Caco-2 (cell line): ENCODE results near the gene HDAC11. TPM values are rescaled to one million over a fixed set of nuclear protein-coding genes. Genes with fewer than 3 reads are reported as not detected.

Experiments used
- BruUV-seq: library from RNA; stranded (reverse); fragments of 400-500 nt; replicated peaks from 2 replicates; lab custom pipeline; 2021; lab: Mats Ljungman, UMichigan
- CTCF ChIA-PET: fragments of 300-600 bp; sonication (Branson Sonifier 250); formaldehyde crosslinking; loops from one replicate; lab custom pipeline; 2022; ENCODE audit warnings: antibody characterized with exemption; lab: Charles Lee
- POLR2A ChIA-PET: fragments of 300-600 bp; sonication (Branson Sonifier 250); formaldehyde crosslinking; loops from one replicate; lab custom pipeline; 2022; ENCODE audit warnings: antibody characterized with exemption; lab: Charles Lee
- DNase-seq, 2 experiments: peaks; one replicate each; pipeline versions ENCODE4 v3.0.0 to v3.0.0-alpha.2; 2020 to 2022
- H3K27me3 ChIP-seq: replicated peaks from 2 replicates; pipeline ENCODE4 v1.6.0; 2011; ENCODE audit warnings: low read length; ENCODE audit not compliant: control insufficient read depth, insufficient read depth
- H3K36me3 ChIP-seq: 2 replicates; pipeline ENCODE4 v1.5.1; 2011; ENCODE audit warnings: low read length; ENCODE audit not compliant: control insufficient read depth, insufficient read depth
- H3K4me1 ChIP-seq: fragments of 250-450 bp; sonication (Bioruptor Pico); 2 replicates; pipeline ENCODE4 v1.5.1; 2020; ENCODE audit warnings: mild to moderate bottlenecking
- H3K4me3 ChIP-seq: 2 replicates; pipeline ENCODE4 v1.5.1; 2011; ENCODE audit warnings: low read depth, mild to moderate bottlenecking, control low read depth, low read length
- H3K9me3 ChIP-seq: fragments of 250-450 bp; sonication (Bioruptor Pico); 2 replicates; pipeline ENCODE4 v1.5.1; 2020; ENCODE audit warnings: mild to moderate bottlenecking, moderate library complexity
- H3K27ac Mint-ChIP-seq: one replicate; pipeline ENCODE4 v1.8.0; 2022; ENCODE audit warnings: mixed read lengths; ENCODE audit not compliant: unreplicated experiment
- H3K27me3 Mint-ChIP-seq: one replicate; pipeline ENCODE4 v1.8.0; 2022; ENCODE audit warnings: mixed read lengths; ENCODE audit not compliant: insufficient read depth, unreplicated experiment
- H3K36me3 Mint-ChIP-seq: one replicate; pipeline ENCODE4 v1.8.0; 2022; ENCODE audit warnings: mild to moderate bottlenecking, mixed read lengths; ENCODE audit not compliant: insufficient read depth, unreplicated experiment
- H3K4me1 Mint-ChIP-seq: one replicate; pipeline ENCODE4 v1.8.0; 2022; ENCODE audit warnings: low read depth, mixed read lengths; ENCODE audit not compliant: unreplicated experiment
- H3K4me3 Mint-ChIP-seq: one replicate; pipeline ENCODE4 v1.8.0; 2022; ENCODE audit warnings: mild to moderate bottlenecking, moderate library complexity, mixed read lengths; ENCODE audit not compliant: unreplicated experiment
- H3K9me3 Mint-ChIP-seq: one replicate; pipeline ENCODE4 v1.8.0; 2022; ENCODE audit warnings: mixed read lengths; ENCODE audit not compliant: unreplicated experiment
- intact Hi-C: fragments of 100-400 bp; cut with micrococcal nuclease; formaldehyde crosslinking; loops from one replicate; pipeline ENCODE4 v1.10.0; 2022; ENCODE audit not compliant: unreplicated experiment
- total RNA-seq: library from RNA; stranded (reverse); gene quantifications from 2 replicates; pipeline ENCODE4 v1.2.3, GENCODE V29; 2022
- TF ChIP-seq, protein P1 (sequence below), 2 experiments: fragments of 200-600 bp in 1 of 2; IDR thresholded peaks; 1 replicate in 1 of 2; 2 replicates in 1 of 2; pipeline versions ENCODE4 v1.5.1 to v1.8.0; 2011 to 2022; ENCODE audit warnings: antibody characterized with exemption in 1 of 2, control low read depth in 1 of 2, inconsistent platforms in 1 of 2, low read depth in 1 of 2, low read length in 1 of 2, mild to moderate bottlenecking in 1 of 2, moderate library complexity in 1 of 2; ENCODE audit not compliant: insufficient read depth in 1 of 2, severe bottlenecking in 1 of 2, unreplicated experiment in 1 of 2

HDAC11 gene
- total RNA-seq, 1 experiment from 2014 or later: 10.9 TPM

- no TSS peak for BruUV-seq
- 0 out of 2 replicates have a peak, but pooled peaks cover 3% of the 10 kb centered on the region for H3K9me3 ChIP-seq
- CTCF ChIA-PET: interaction anchor here (0.6 to 1.8 kb wide), 5 partner anchors 14 to 161 kb away, joined by 3 to 21 read pairs (median 5); partner anchors contain the start of gene HDAC11
- H3K4me3 Mint-ChIP-seq: no peak overlapping the region
- H3K4me1 ChIP-seq: no peaks in the 10 kb centered on the region
- peak in 1 of 2 experiments; percentile 3 for DNase-seq
- intact Hi-C loops: no loop called here
- no peaks in the 10 kb centered on the region for H3K36me3 ChIP-seq
- TF ChIP-seq, protein P1, sequence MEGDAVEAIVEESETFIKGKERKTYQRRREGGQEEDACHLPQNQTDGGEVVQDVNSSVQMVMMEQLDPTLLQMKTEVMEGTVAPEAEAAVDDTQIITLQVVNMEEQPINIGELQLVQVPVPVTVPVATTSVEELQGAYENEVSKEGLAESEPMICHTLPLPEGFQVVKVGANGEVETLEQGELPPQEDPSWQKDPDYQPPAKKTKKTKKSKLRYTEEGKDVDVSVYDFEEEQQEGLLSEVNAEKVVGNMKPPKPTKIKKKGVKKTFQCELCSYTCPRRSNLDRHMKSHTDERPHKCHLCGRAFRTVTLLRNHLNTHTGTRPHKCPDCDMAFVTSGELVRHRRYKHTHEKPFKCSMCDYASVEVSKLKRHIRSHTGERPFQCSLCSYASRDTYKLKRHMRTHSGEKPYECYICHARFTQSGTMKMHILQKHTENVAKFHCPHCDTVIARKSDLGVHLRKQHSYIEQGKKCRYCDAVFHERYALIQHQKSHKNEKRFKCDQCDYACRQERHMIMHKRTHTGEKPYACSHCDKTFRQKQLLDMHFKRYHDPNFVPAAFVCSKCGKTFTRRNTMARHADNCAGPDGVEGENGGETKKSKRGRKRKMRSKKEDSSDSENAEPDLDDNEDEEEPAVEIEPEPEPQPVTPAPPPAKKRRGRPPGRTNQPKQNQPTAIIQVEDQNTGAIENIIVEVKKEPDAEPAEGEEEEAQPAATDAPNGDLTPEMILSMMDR (IDR thresholded peaks at IDR 0.05; ENCODE audit: insufficient read depth in 1 of 2, low read depth in 1 of 2, low read length in 1 of 2, severe bottlenecking in 1 of 2, unreplicated experiment in 1 of 2): no peak
- H3K9me3 Mint-ChIP-seq: no peaks in the 10 kb centered on the region
- H3K4me3 ChIP-seq: no peak overlapping the region
- H3K27ac Mint-ChIP-seq: no peak overlapping the region
- no peaks in the 10 kb centered on the region for H3K36me3 Mint-ChIP-seq
- H3K27me3 ChIP-seq: no peaks in the 10 kb centered on the region
- POLR2A ChIA-PET: no interaction called here
- no peaks in the 10 kb centered on the region for H3K27me3 Mint-ChIP-seq
- H3K4me1 Mint-ChIP-seq: no peaks in the 10 kb centered on the region
These were observed 13.8 kb downstream of the HDAC11 start for GRCh38 chr3:13493867-13494441.

DNA sequence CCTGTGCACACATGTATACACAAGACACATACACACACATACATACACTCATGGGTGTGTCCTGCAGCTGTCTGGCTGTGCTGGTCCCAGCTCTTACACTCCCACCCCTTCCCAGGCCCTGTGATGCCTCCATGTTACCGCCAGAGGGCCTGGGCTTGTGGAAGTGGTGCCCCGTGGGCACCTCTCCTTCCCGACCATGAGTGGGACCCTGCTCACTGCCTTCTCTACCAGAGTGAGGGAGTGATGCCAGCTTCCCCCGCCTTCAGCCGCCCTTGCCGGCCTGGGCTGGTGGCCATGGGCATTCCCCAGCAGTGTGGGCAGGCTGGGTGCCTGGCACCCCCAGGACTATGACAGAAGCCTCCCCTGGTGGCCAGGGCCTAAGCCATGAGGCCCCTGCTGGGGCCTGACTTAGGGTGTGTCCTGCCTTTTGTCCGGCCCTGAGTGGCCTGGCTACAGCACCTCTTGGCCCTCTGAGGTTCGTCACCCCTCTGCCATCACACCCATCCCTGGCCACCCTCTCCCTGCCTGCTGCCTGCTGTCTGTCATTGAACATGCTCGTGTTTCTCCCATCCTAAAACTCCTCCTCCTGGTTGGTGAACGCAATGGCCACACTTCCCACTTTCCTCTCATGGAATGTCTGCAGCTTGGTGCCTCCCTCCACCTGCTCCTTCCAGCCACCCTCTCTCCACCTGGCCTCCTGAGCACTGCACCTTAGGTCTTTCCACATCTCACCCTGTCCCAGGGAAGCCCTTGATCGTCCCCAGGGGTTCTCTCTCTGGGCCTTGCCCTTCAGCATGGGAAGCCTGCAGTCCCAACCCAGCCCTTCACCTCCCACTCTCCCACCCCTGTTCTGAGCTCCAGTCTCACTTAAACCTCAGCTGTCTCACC lies 14.6 kb downstream of the HDAC11 start:
- Mint-ChIP-seq H3K9me3 (no peaks in the 10 kb centered on the region), H3K27ac (no peak overlapping the region), H3K4me3 (no peak overlapping the region), H3K36me3 (no peaks in the 10 kb centered on the region), H3K4me1 (no peaks in the 10 kb centered on the region), H3K27me3 (no peaks in the 10 kb centered on the region)
- H3K4me3 ChIP-seq: no peak overlapping the region
- DNase-seq: peak; percentile 36 to 43
- TF ChIP-seq, protein P1 (IDR thresholded peaks at IDR 0.05; ENCODE audit: insufficient read depth in 1 of 2, low read depth in 1 of 2, low read length in 1 of 2, severe bottlenecking in 1 of 2, unreplicated experiment in 1 of 2): peak in 1 of 2 experiments; percentile 52
- H3K36me3 ChIP-seq: no peaks in the 10 kb centered on the region
- POLR2A ChIA-PET: no interaction called here
- BruUV-seq: no TSS peak
- 0 out of 2 replicates have a peak, but pooled peaks cover 3% of the 10 kb centered on the region for H3K9me3 ChIP-seq
- CTCF ChIA-PET: interaction anchor here (0.5 to 2.8 kb wide), 11 partner anchors 10 to 161 kb away, joined by 3 to 21 read pairs (median 5); partner anchors contain the start of gene HDAC11
- intact Hi-C loops: no loop called here
- H3K4me1 ChIP-seq: no peaks in the 10 kb centered on the region
- H3K27me3 ChIP-seq: no peaks in the 10 kb centered on the region

DNA sequence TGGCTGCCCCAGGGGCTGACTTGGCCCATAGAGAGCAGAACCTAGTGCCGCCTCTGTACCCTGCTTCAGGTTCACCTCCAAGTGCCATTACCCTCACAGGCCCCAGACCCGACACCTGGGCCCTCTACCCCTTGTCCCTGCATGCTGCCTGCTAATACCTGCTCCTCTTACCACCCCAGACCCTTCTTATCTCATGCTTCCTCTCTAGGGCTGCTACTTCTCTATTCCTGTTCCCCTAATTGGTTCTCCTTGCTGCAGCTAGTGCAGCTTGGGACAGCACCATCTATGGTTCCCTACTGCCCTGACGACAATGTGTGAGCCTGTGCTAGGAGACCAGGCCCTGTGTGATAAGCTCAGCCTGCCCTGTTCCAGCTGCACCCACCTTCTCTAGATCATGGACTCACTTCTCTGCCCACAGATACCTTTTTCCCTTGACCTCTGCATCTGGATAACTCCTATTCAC lies 15.3 kb downstream of the HDAC11 start:
- Mint-ChIP-seq H3K27ac (no peak overlapping the region), H3K9me3 (no peaks in the 10 kb centered on the region), H3K36me3 (no peaks in the 10 kb centered on the region), H3K27me3 (no peaks in the 10 kb centered on the region), H3K4me1 (no peaks in the 10 kb centered on the region), H3K4me3 (no peak overlapping the region)
- no peaks in the 10 kb centered on the region for H3K27me3 ChIP-seq
- TF ChIP-seq, protein P1 (IDR thresholded peaks at IDR 0.05; ENCODE audit: insufficient read depth in 1 of 2, low read depth in 1 of 2, low read length in 1 of 2, severe bottlenecking in 1 of 2, unreplicated experiment in 1 of 2): no peak
- 0 out of 2 replicates have a peak, but pooled peaks cover under 1% of the 10 kb centered on the region for H3K9me3 ChIP-seq
- H3K36me3 ChIP-seq: no peaks in the 10 kb centered on the region
- intact Hi-C loops: no loop called here
- ChIA-PET POLR2A (no interaction called here), CTCF (interaction anchor here (0.5 to 2.8 kb wide), 11 partner anchors 11 to 158 kb away, joined by 3 to 115 read pairs (median 8); partner anchors contain the start of gene HDAC11)
- no peak overlapping the region for H3K4me3 ChIP-seq
- DNase-seq: peak in 1 of 2 experiments; percentile 27
- no peaks in the 10 kb centered on the region for H3K4me1 ChIP-seq
- BruUV-seq: no TSS peak
